ENCODE measurements around the gene RHCG.

Gene RHCG

GRCh38 chr15:89502867-89503595 is 6.6 kb upstream of the RHCG start:
- DNase-seq (ENCODE audit: extremely low read depth, low read depth): no peak

GRCh38 chr15:89501646-89502045 is 5.3 kb upstream of the RHCG start:
- no peak for DNase-seq (ENCODE audit: extremely low read depth, low read depth)
- no peak for TF ChIP-seq CTCF (IDR thresholded peaks at IDR 0.05; ENCODE audit: low read depth, low read length)

More at GRCh38 chr15:89502867-89503595, 6.6 kb upstream of the RHCG start:
- TF ChIP-seq CTCF (IDR thresholded peaks at IDR 0.05; ENCODE audit: low read depth, low read length): no peak

- TF ChIP-seq CTCF (IDR thresholded peaks at IDR 0.05; ENCODE audit: low read depth, low read length): no peak; the same call in none of the 2 replicates
- no peak for DNase-seq (ENCODE audit: extremely low read depth, low read depth)
Measured at GRCh38 chr15:89500397-89501270, 4.3 kb upstream of the RHCG start.

- DNase-seq (ENCODE audit: extremely low read depth, low read depth): no peak
Measured at GRCh38 chr15:89499156-89499555, 2.8 kb upstream of the RHCG start.

GRCh38 chr15:89498574-89498906 is 2.2 kb upstream of the RHCG start:
- no peak for TF ChIP-seq CTCF (IDR thresholded peaks at IDR 0.05; ENCODE audit: low read depth, low read length)
- no peak for DNase-seq (ENCODE audit: extremely low read depth, low read depth)

More at GRCh38 chr15:89499156-89499555, 2.8 kb upstream of the RHCG start:
- no peak for TF ChIP-seq CTCF (IDR thresholded peaks at IDR 0.05; ENCODE audit: low read depth, low read length)

- no peak for DNase-seq (ENCODE audit: extremely low read depth, low read depth)
- TF ChIP-seq CTCF (IDR thresholded peaks at IDR 0.05; ENCODE audit: low read depth, low read length): no peak
Measured at GRCh38 chr15:89497231-89497630, 848 bp upstream of the RHCG start.

- TF ChIP-seq CTCF (IDR thresholded peaks at IDR 0.05; ENCODE audit: low read depth, low read length): no peak
- no peak for DNase-seq (ENCODE audit: extremely low read depth, low read depth)
Measured at GRCh38 chr15:89495638-89496145, 691 bp downstream of the RHCG start.
